HepG2 (cell line): ENCODE data around the gene RNLS. TPM values are rescaled to one million over a fixed set of nuclear protein-coding genes. Genes with fewer than 3 reads are reported as not detected.

Experiments
- ATAC-seq: fragments of 200-7000 bp; cut with Tn5 transposase; 3 replicates; pipeline ENCODE4 v1.9.1; 2020; ENCODE audit warnings: mild to moderate bottlenecking, moderate library complexity
- BruUV-seq: library from RNA; stranded (reverse); fragments of 400-500 nt; replicated peaks from 2 replicates; lab custom pipeline; 2021; lab: Mats Ljungman, UMichigan
- CTCF ChIA-PET: fragments of 300-600 bp; formaldehyde crosslinking; extraction: SDS; loops from one replicate; lab custom pipeline; 2021; ENCODE audit warnings: low total read pairs, inconsistent platforms, low intra/inter-chr PET ratio; lab: Yijun Ruan, JAX
- POLR2A ChIA-PET: fragments of 350-600 bp; sonication (Branson Sonifier 250); formaldehyde crosslinking; loops from one replicate; lab custom pipeline; 2020; ENCODE audit warnings: antibody characterized with exemption, inconsistent platforms; lab: Yijun Ruan, JAX
- DNase-seq: peaks from one replicate; pipeline ENCODE4 v3.0.0-alpha.2; 2015; ENCODE audit warnings: low spot score
- FAIRE-seq: peaks from 3 replicates; lab custom pipeline; 2011; peaks lifted over from hg19 to GRCh38; lab: Jason Lieb, UNC
- H2AFZ ChIP-seq: one replicate; pipeline ENCODE4 v1.6.1; 2011; ENCODE audit warnings: low read length, inconsistent platforms
- H3K27ac ChIP-seq: fragments of 300-600 bp; 3 replicates; pipeline ENCODE4 v1.8.0; 2011; ENCODE audit warnings: mixed run types, mild to moderate bottlenecking, mixed read lengths, low read length, inconsistent platforms; ENCODE audit not compliant: insufficient read depth; ENCODE audit errors: extremely low read length
- H3K27me3 ChIP-seq, 2 experiments: fragments of 200-600 bp in 1 of 2; 2 replicates in 1 of 2; 3 replicates in 1 of 2; pipeline versions ENCODE4 v1.6.0 to v1.8.0; 2011; ENCODE audit warnings: low read length in 2 of 2, mild to moderate bottlenecking in 2 of 2, moderate library complexity in 2 of 2, inconsistent platforms in 1 of 2; ENCODE audit not compliant: insufficient read depth in 2 of 2, control insufficient read depth in 1 of 2
- H3K36me3 ChIP-seq, 2 experiments: fragments of 200-600 bp in 1 of 2; replicated peaks in 1 of 2; 2 replicates in 1 of 2; 3 replicates in 1 of 2; pipeline versions ENCODE4 v1.5.1 to v1.8.0; 2011; ENCODE audit warnings: low read length in 2 of 2, inconsistent platforms in 1 of 2; ENCODE audit not compliant: insufficient read depth in 2 of 2, control insufficient read depth in 1 of 2
- H3K4me1 ChIP-seq: 2 replicates; pipeline ENCODE4 v1.5.1; 2012; ENCODE audit warnings: low read length, inconsistent platforms; ENCODE audit not compliant: insufficient read depth
- H3K4me2 ChIP-seq: 2 replicates; pipeline ENCODE4 v1.6.0; 2011; ENCODE audit warnings: low read depth, low read length, inconsistent platforms
- H3K4me3 ChIP-seq, 3 experiments: fragments of 200-600 bp in 1 of 3; sonication (generic), shearing (Covaris generic) in 1 of 3; replicated peaks in 1 of 3; 2 replicates each; pipeline ENCODE4 v1.5.1; 2011 to 2016; ENCODE audit warnings: low read length in 3 of 3, inconsistent platforms in 2 of 3, low read depth in 2 of 3, mild to moderate bottlenecking in 2 of 3, control low read depth in 1 of 3, mixed read lengths in 1 of 3; ENCODE audit not compliant: insufficient read depth in 1 of 3
- H3K79me2 ChIP-seq: one replicate; pipeline ENCODE4 v1.6.1; 2011; ENCODE audit warnings: low read length, inconsistent platforms; ENCODE audit not compliant: insufficient read depth
- H3K9ac ChIP-seq: 2 replicates; pipeline ENCODE4 v1.6.0; 2011; ENCODE audit warnings: mild to moderate bottlenecking, low read depth, low read length, inconsistent platforms; ENCODE audit not compliant: insufficient read depth
- H3K9me3 ChIP-seq: 2 replicates; pipeline ENCODE4 v1.5.1; 2012; ENCODE audit warnings: mild to moderate bottlenecking, low read length
- H4K20me1 ChIP-seq: 2 replicates; pipeline ENCODE4 v1.6.0; 2011; ENCODE audit warnings: inconsistent platforms, mild to moderate bottlenecking, low read length, moderate library complexity; ENCODE audit not compliant: insufficient read depth
- DMAP1 ChIP-seq: IDR thresholded peaks from 2 replicates; pipeline ENCODE4 v1.6.1; 2016
- GLMP ChIP-seq: sonication (generic); formaldehyde crosslinking; IDR thresholded peaks from 2 replicates; pipeline ENCODE4 v1.9.0; 2021; ENCODE audit warnings: missing genetic modification reagents, mild to moderate bottlenecking, borderline replicate concordance
- IKZF1 ChIP-seq: fragments of 450-650 bp; IDR thresholded peaks from 2 replicates; pipeline ENCODE4 v1.7.1; 2016
- KLF15 ChIP-seq: sonication (generic); formaldehyde crosslinking; IDR thresholded peaks from 2 replicates; pipeline ENCODE4 v1.8.1; 2023; ENCODE audit warnings: borderline replicate concordance, mild to moderate bottlenecking, inconsistent platforms, missing genetic modification reagents, mixed read lengths
- MEF2D ChIP-seq: sonication (generic); formaldehyde crosslinking; IDR thresholded peaks from 2 replicates; pipeline ENCODE4 v1.5.1; 2020; ENCODE audit warnings: mild to moderate bottlenecking, missing genetic modification reagents
- NFIB ChIP-seq: sonication (generic); formaldehyde crosslinking; IDR thresholded peaks from 2 replicates; pipeline ENCODE4 v1.9.0; 2021; ENCODE audit warnings: missing genetic modification reagents, mild to moderate bottlenecking, borderline replicate concordance
- PHF21A ChIP-seq: sonication (generic); formaldehyde crosslinking; IDR thresholded peaks from 2 replicates; pipeline ENCODE4 v1.5.0; 2020; ENCODE audit warnings: mild to moderate bottlenecking, missing genetic modification reagents
- POLR2G ChIP-seq: fragments of 200-400 bp; formaldehyde crosslinking; IDR thresholded peaks from 2 replicates; pipeline ENCODE4 v1.6.1; 2018; ENCODE audit warnings: mild to moderate bottlenecking, low read depth, low read length, moderate library complexity
- RARA ChIP-seq: IDR thresholded peaks from 2 replicates; pipeline ENCODE4 v1.6.1; 2016; ENCODE audit warnings: missing genetic modification reagents, missing compliant biosample characterization
- REL ChIP-seq: sonication (generic); formaldehyde crosslinking; conservative IDR thresholded peaks from 2 replicates; pipeline ENCODE4 v1.8.0; 2022; ENCODE audit warnings: mild to moderate bottlenecking, missing genetic modification reagents, moderate library complexity
- RFXANK ChIP-seq: IDR thresholded peaks from 2 replicates; pipeline ENCODE4 v1.6.1; 2016
- ZBTB33 ChIP-seq: sonication (generic); formaldehyde crosslinking; IDR thresholded peaks from 2 replicates; pipeline ENCODE4 v1.4.0; 2020; ENCODE audit warnings: missing genetic modification reagents
- ZNF263 ChIP-seq: sonication (generic); formaldehyde crosslinking; IDR thresholded peaks from 2 replicates; pipeline ENCODE4 v1.4.0; 2020; ENCODE audit warnings: missing genetic modification reagents
- ZNF432 ChIP-seq: sonication (generic); formaldehyde crosslinking; IDR thresholded peaks from 2 replicates; pipeline ENCODE4 v1.5.0; 2020; ENCODE audit warnings: missing genetic modification reagents, mild to moderate bottlenecking, borderline replicate concordance
- ZNF644 ChIP-seq: IDR thresholded peaks from 2 replicates; pipeline ENCODE4 v1.6.1; 2016; ENCODE audit warnings: low read depth
- WGBS: methylation state at CpG from one replicate; pipeline ENCODE4 v1.1.6; 2017; ENCODE audit warnings: low lambda C conversion rate; 5-methylcytosine and 5-hydroxymethylcytosine counted together
- in situ Hi-C: cut with HindIII; loops from 2 replicates; pipeline ENCODE4 v1.10.0; 2017; ENCODE audit warnings: low pct_unique_long_range_greater_than_20kb; ENCODE audit not compliant: extremely low pct_ligation_motif_present
- intact Hi-C: fragments of 100-400 bp; cut with micrococcal nuclease; formaldehyde crosslinking; loops from one replicate; pipeline ENCODE4 v1.10.0; 2022; ENCODE audit not compliant: unreplicated experiment
- polyA plus RNA-seq, 8 experiments: library from polyadenylated mRNA; depleted of rRNA in 3 of 8; stranded (reverse) in 7 of 8; unstranded in 1 of 8; fragments of >200 nt; fragmentation: Illumina TruSeq in 4 of 8; extraction: Trizol in 4 of 8; gene quantifications; 2 replicates each; pipeline versions ENCODE4 v1.2.1 to v1.2.3, GENCODE V29; 2011 to 2016; ENCODE audit warnings: low read depth in 4 of 8, missing spikeins in 1 of 8, mixed read lengths in 1 of 8; ENCODE audit not compliant: insufficient read depth in 1 of 8
- total RNA-seq, 5 experiments: library from RNA; depleted of rRNA; stranded (reverse); fragments of >200 nt; fragmentation: Illumina TruSeq; extraction: Trizol; gene quantifications; 2 replicates each; pipeline ENCODE4 v1.2.3, GENCODE V29; 2016; ENCODE audit warnings: low read depth in 1 of 5
- TF ChIP-seq, protein P1 (sequence below): sonication (generic); formaldehyde crosslinking; IDR thresholded peaks from 2 replicates; pipeline ENCODE4 v1.4.0; 2020; ENCODE audit warnings: mild to moderate bottlenecking, low read depth, missing genetic modification reagents

RNLS gene
- total and polyA plus RNA-seq, 2 of the 13 experiments (the other 11 are each of a cell fraction or from before 2014, with no cell fraction given) = not detected

GRCh38 chr10:88545359-88545758 lies 37.8 kb downstream of the RNLS start:
- CTCF ChIA-PET = no interaction called here
- in situ Hi-C loops = no loop called here

More at GRCh38 chr10:88545359-88545758, 37.8 kb downstream of the RNLS start:
- POLR2A ChIA-PET = no interaction called here
- Histone ChIP-seq H3K79me2 (no peaks in the 10 kb centered on the region), H3K9me3 (no peaks in the 10 kb centered on the region)
- intact Hi-C loops = no loop called here
- no peak for TF ChIP-seq ZNF432
- TF ChIP-seq MEF2D (CRISPR knock-in tag) = no peak
- no peak for TF ChIP-seq GLMP
- no peak for TF ChIP-seq KLF15
- TF ChIP-seq PHF21A (CRISPR knock-in tag) = no peak
- TF ChIP-seq ZNF644 (CRISPR knock-in tag) = no peak
- TF ChIP-seq ZBTB33 (CRISPR knock-in tag) = no peak
- TF ChIP-seq REL = no peak
- TF ChIP-seq, protein P1, sequence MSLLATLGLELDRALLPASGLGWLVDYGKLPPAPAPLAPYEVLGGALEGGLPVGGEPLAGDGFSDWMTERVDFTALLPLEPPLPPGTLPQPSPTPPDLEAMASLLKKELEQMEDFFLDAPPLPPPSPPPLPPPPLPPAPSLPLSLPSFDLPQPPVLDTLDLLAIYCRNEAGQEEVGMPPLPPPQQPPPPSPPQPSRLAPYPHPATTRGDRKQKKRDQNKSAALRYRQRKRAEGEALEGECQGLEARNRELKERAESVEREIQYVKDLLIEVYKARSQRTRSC (CRISPR knock-in tag) = no peak
- no peak for TF ChIP-seq RFXANK (CRISPR knock-in tag)
- no peak for TF ChIP-seq DMAP1 (CRISPR knock-in tag)
- no peak for TF ChIP-seq IKZF1
- TF ChIP-seq POLR2G = no peak
- no peak for TF ChIP-seq NFIB (CRISPR knock-in tag)
- no peak for TF ChIP-seq ZNF263
- no peak for TF ChIP-seq RARA (CRISPR knock-in tag)
- TF ChIP-seq, all 625 proteins: peak for 0
- WGBS = 2% methylated on average over 4 of the region's 4 CpGs
- Histone ChIP-seq H2AFZ (no peak overlapping the region), H3K36me3 (no peaks in the 10 kb centered on the region), H3K4me1 (no peaks in the 10 kb centered on the region), H3K27me3 (no peaks in the 10 kb centered on the region), H3K4me3 (no peak overlapping the region), H3K27ac (no peak overlapping the region), H4K20me1 (no peaks in the 10 kb centered on the region), H3K9ac (no peak overlapping the region), H3K4me2 (no peak overlapping the region)
- ATAC-seq (no peak), DNase-seq (no peak), FAIRE-seq (no peak)
- no TSS peak for BruUV-seq
